K562 (cell line): ENCODE results near the gene B3GNT7.
"Not testable (repeated sequence)": the region's sequence is repeated elsewhere in the genome, so short reads cannot be mapped to it uniquely, and the experiment has no call there.

Source experiments
- ARHGAP35 ChIP-seq: fragments of 450-650 bp; IDR thresholded peaks from 2 replicates; pipeline ENCODE4 v1.6.1; 2018; ENCODE audit not compliant: partially characterized antibody
- FOXP4 ChIP-seq: sonication (generic); formaldehyde crosslinking; IDR thresholded peaks from 2 replicates; pipeline ENCODE4 v1.8.0; 2022; ENCODE audit warnings: mild to moderate bottlenecking, missing genetic modification reagents, borderline replicate concordance
- NFIC ChIP-seq: fragments of 450-650 bp; IDR thresholded peaks from 2 replicates; pipeline ENCODE4 v1.6.1; 2017; ENCODE audit warnings: mild to moderate bottlenecking, inconsistent platforms
- PML ChIP-seq: IDR thresholded peaks from 2 replicates; pipeline ENCODE4 v1.6.1; 2012; ENCODE audit warnings: low read length, inconsistent platforms

- TF ChIP-seq FOXP4 (CRISPR knock-in tag); ARHGAP35; NFIC; PML: not testable (repeated sequence)
These were observed 5.6 kb downstream of the B3GNT7 start for GRCh38 chr2:231401101-231401500.
